IMR-90 (cell line): ENCODE results near the gene JMJD8. TPM values are rescaled to one million over a fixed set of nuclear protein-coding genes. Genes with fewer than 3 reads are reported as not detected.

ENCODE experiments used
- ATAC-seq: fragments of 200-7000 bp; cut with Tn5 transposase; 2 replicates; pipeline ENCODE4 v1.9.1; 2020; ENCODE audit warnings: low read depth, mild to moderate bottlenecking, moderate library complexity
- BruUV-seq: library from RNA; stranded (reverse); fragments of 400-500 nt; replicated peaks from 2 replicates; lab custom pipeline; 2021; lab: Mats Ljungman, UMichigan
- CTCF ChIA-PET: fragments of 300-600 bp; formaldehyde crosslinking; extraction: SDS; loops from one replicate; lab custom pipeline; 2021; ENCODE audit warnings: antibody characterized with exemption; lab: Yijun Ruan, JAX
- POLR2A ChIA-PET: fragments of 300-600 bp; sonication (Branson Sonifier 250); formaldehyde crosslinking; loops from one replicate; lab custom pipeline; 2022; ENCODE audit warnings: antibody characterized with exemption; ENCODE audit not compliant: unreplicated experiment; lab: Charles Lee
- DNase-seq: peaks from one replicate; pipeline ENCODE4 v3.0.0; 2013
- H2AFZ ChIP-seq: replicated peaks from 2 replicates; pipeline ENCODE3; 2013; ENCODE audit warnings: low read length, mild to moderate bottlenecking; ENCODE audit not compliant: poor library complexity
- H2AK5ac ChIP-seq: 2 replicates; pipeline ENCODE4 v1.6.1; 2013; ENCODE audit warnings: low read depth, low read length, inconsistent platforms
- H2AK9ac ChIP-seq: replicated peaks from 2 replicates; pipeline ENCODE3; 2013; ENCODE audit warnings: mild to moderate bottlenecking, low read depth, low read length, moderate library complexity; ENCODE audit not compliant: poor library complexity
- H2BK120ac ChIP-seq: 2 replicates; pipeline ENCODE4 v1.6.1; 2013; ENCODE audit warnings: low read depth, low read length, inconsistent platforms
- H2BK15ac ChIP-seq: 3 replicates; pipeline ENCODE4 v1.6.1; 2013; ENCODE audit warnings: low read depth, low read length, inconsistent platforms
- H2BK20ac ChIP-seq: 2 replicates; pipeline ENCODE4 v1.6.1; 2013; ENCODE audit warnings: low read depth, mild to moderate bottlenecking, inconsistent platforms, low read length, moderate library complexity
- H2BK5ac ChIP-seq: 2 replicates; pipeline ENCODE4 v1.6.1; 2013; ENCODE audit warnings: mild to moderate bottlenecking, low read depth, low read length, inconsistent platforms; ENCODE audit not compliant: poor library complexity, severe bottlenecking
- H3K14ac ChIP-seq: replicated peaks from 2 replicates; pipeline ENCODE4 v1.6.1; 2013; ENCODE audit warnings: low read depth, low read length, inconsistent platforms
- H3K18ac ChIP-seq: 2 replicates; pipeline ENCODE4 v1.6.1; 2013; ENCODE audit warnings: low read depth, low read length, control low read depth
- H3K23ac ChIP-seq: 2 replicates; pipeline ENCODE4 v1.6.1; 2013; ENCODE audit warnings: low read depth, low read length, inconsistent platforms
- H3K27ac ChIP-seq: 2 replicates; pipeline ENCODE4 v1.5.1; 2013; ENCODE audit warnings: mild to moderate bottlenecking, control low read depth, low read length; ENCODE audit not compliant: insufficient read depth
- H3K27me3 ChIP-seq: 2 replicates; pipeline ENCODE4 v1.6.1; 2013; ENCODE audit warnings: low read length; ENCODE audit not compliant: control insufficient read depth, insufficient read depth
- H3K36me3 ChIP-seq: 2 replicates; pipeline ENCODE4 v1.6.1; 2013; ENCODE audit warnings: low read length, mixed read lengths; ENCODE audit not compliant: control insufficient read depth, insufficient read depth
- H3K4ac ChIP-seq: 2 replicates; pipeline ENCODE4 v1.6.1; 2013; ENCODE audit warnings: low read depth, low read length, inconsistent platforms
- H3K4me1 ChIP-seq: 2 replicates; pipeline ENCODE4 v1.6.1; 2013; ENCODE audit warnings: low read length, mixed read lengths; ENCODE audit not compliant: control insufficient read depth, insufficient read depth
- H3K4me2 ChIP-seq: 2 replicates; pipeline ENCODE4 v1.6.1; 2013; ENCODE audit warnings: low read depth, mild to moderate bottlenecking, control low read depth, low read length, moderate library complexity
- H3K4me3 ChIP-seq: 2 replicates; pipeline ENCODE4 v1.5.1; 2013; ENCODE audit warnings: low read depth, mild to moderate bottlenecking, control low read depth, low read length, moderate library complexity; ENCODE audit not compliant: insufficient read depth
- H3K56ac ChIP-seq: 2 replicates; pipeline ENCODE4 v1.6.1; 2013; ENCODE audit warnings: low read length, inconsistent platforms; ENCODE audit not compliant: insufficient read depth; ENCODE audit errors: extremely low read depth
- H3K79me1 ChIP-seq, 2 experiments: 2 replicates each; pipeline ENCODE4 v1.6.1; 2013; ENCODE audit warnings: low read length in 2 of 2, inconsistent platforms in 1 of 2, low read depth in 1 of 2
- H3K9ac ChIP-seq: 2 replicates; pipeline ENCODE4 v1.6.1; 2013; ENCODE audit warnings: low read depth, low read length, control low read depth
- H3K9me1 ChIP-seq: 2 replicates; pipeline ENCODE4 v1.6.1; 2013; ENCODE audit warnings: low read length, inconsistent platforms; ENCODE audit not compliant: insufficient read depth
- H3K9me3 ChIP-seq: 2 replicates; pipeline ENCODE4 v1.6.1; 2013; ENCODE audit warnings: low read length; ENCODE audit not compliant: control insufficient read depth, insufficient read depth
- H4K20me1 ChIP-seq: 2 replicates; pipeline ENCODE4 v1.6.1; 2013; ENCODE audit warnings: low read length, inconsistent platforms; ENCODE audit not compliant: insufficient read depth
- H4K5ac ChIP-seq: 2 replicates; pipeline ENCODE4 v1.6.1; 2013; ENCODE audit warnings: mild to moderate bottlenecking, low read depth, low read length, control low read depth
- H4K8ac ChIP-seq, 2 experiments: 2 replicates each; pipeline ENCODE4 v1.6.1; 2013; ENCODE audit warnings: low read depth in 2 of 2, low read length in 2 of 2, control low read depth in 1 of 2, inconsistent platforms in 1 of 2
- H4K91ac ChIP-seq: 2 replicates; pipeline ENCODE4 v1.6.1; 2013; ENCODE audit warnings: low read depth, low read length, inconsistent platforms; ENCODE audit not compliant: insufficient read depth
- BHLHE40 ChIP-seq: fragments of 150-350 bp; IDR thresholded peaks from 2 replicates; pipeline ENCODE4 v1.6.1; 2016; ENCODE audit warnings: mild to moderate bottlenecking, low read depth, low read length
- CEBPB ChIP-seq: IDR thresholded peaks from 2 replicates; pipeline ENCODE4 v1.6.1; 2012; ENCODE audit warnings: low read depth, low read length, improper control_type of control experiment
- CHD1 ChIP-seq: IDR thresholded peaks from 2 replicates; pipeline ENCODE4 v1.6.1; 2012; ENCODE audit warnings: low read depth, low read length, improper control_type of control experiment
- CTCF ChIP-seq: conservative IDR thresholded peaks from 2 replicates; pipeline ENCODE4 v1.5.1; 2012; ENCODE audit warnings: mild to moderate bottlenecking, low read depth, low read length, improper control_type of control experiment
- FOS ChIP-seq: fragments of 150-350 bp; IDR thresholded peaks from 2 replicates; pipeline ENCODE4 v1.6.1; 2016; ENCODE audit warnings: low read depth, low read length
- MAFK ChIP-seq: IDR thresholded peaks from 2 replicates; pipeline ENCODE4 v1.6.1; 2012; ENCODE audit warnings: low read depth, low read length, improper control_type of control experiment
- MXI1 ChIP-seq: IDR thresholded peaks from 2 replicates; pipeline ENCODE4 v1.6.1; 2012; ENCODE audit warnings: low read depth, mild to moderate bottlenecking, low read length, moderate library complexity, borderline replicate concordance
- NFE2L2 ChIP-seq: fragments of 150-350 bp; IDR thresholded peaks from 2 replicates; pipeline ENCODE4 v1.6.1; 2016; ENCODE audit warnings: low read depth, mild to moderate bottlenecking, low read length
- POLR2A ChIP-seq: IDR thresholded peaks from 2 replicates; pipeline ENCODE4 v1.6.1; 2012; ENCODE audit warnings: mild to moderate bottlenecking, low read depth, low read length
- RAD21 ChIP-seq: IDR thresholded peaks from 2 replicates; pipeline ENCODE4 v1.6.1; 2012; ENCODE audit warnings: low read length, improper control_type of control experiment
- RCOR1 ChIP-seq: IDR thresholded peaks from 2 replicates; pipeline ENCODE4 v1.6.1; 2012; ENCODE audit warnings: mild to moderate bottlenecking, low read length, improper control_type of control experiment; ENCODE audit not compliant: insufficient replicate concordance
- RFX5 ChIP-seq: IDR thresholded peaks from 2 replicates; pipeline ENCODE4 v1.8.0; 2012; ENCODE audit warnings: low read depth, mild to moderate bottlenecking, low read length, moderate library complexity
- SMC3 ChIP-seq: fragments of 150-350 bp; IDR thresholded peaks from 2 replicates; pipeline ENCODE4 v1.6.1; 2016; ENCODE audit warnings: low read depth, mild to moderate bottlenecking, antibody characterized with exemption, low read length, moderate library complexity
- USF2 ChIP-seq: fragments of 150-350 bp; IDR thresholded peaks from 2 replicates; pipeline ENCODE4 v1.6.1; 2017; ENCODE audit warnings: mild to moderate bottlenecking, antibody characterized with exemption, low read length, low read depth
- WGBS, 2 experiments: methylation state at CpG; one replicate each; pipeline versions ENCODE4 v1.1.5 to v1.1.7; 2013; ENCODE audit warnings: missing lambda C conversion rate in 2 of 2; ENCODE audit not compliant: insufficient read length in 1 of 2; ENCODE audit errors: extremely low coverage in 2 of 2; 5-methylcytosine and 5-hydroxymethylcytosine counted together
- dilution Hi-C: fragments of 300-500 bp; cut with HindIII; formaldehyde crosslinking; loops from one replicate; pipeline ENCODE4 v1.14.3; 2018; ENCODE audit warnings: low sequenced_read_pairs; ENCODE audit not compliant: unreplicated experiment
- in situ Hi-C: fragments of 300-500 bp; cut with MboI; formaldehyde crosslinking; loops from 3 replicates; pipeline ENCODE4 v1.14.3; 2019; ENCODE audit warnings: low sequenced_read_pairs, inconsistent platforms, mixed read lengths
- intact Hi-C: fragments of 100-400 bp; cut with micrococcal nuclease; formaldehyde crosslinking; loops from 2 replicates; pipeline ENCODE4 v1.10.0; 2022
- polyA plus RNA-seq, 3 experiments: library from polyadenylated mRNA; depleted of rRNA; stranded (reverse); fragments of >200 nt; gene quantifications; 2 replicates each; pipeline ENCODE4 v1.2.3, GENCODE V29; 2012; ENCODE audit warnings: low replicate concordance in 1 of 3
- total RNA-seq: library from RNA; depleted of rRNA; stranded (reverse); fragments of >200 nt; gene quantifications from 2 replicates; pipeline ENCODE4 v1.2.3, GENCODE V29; 2012

The JMJD8 gene
- total and polyA plus RNA-seq, 2 of the 4 experiments (the other 2 are of a cell fraction), result 17.7 to 62.5 TPM

- no peak overlapping the region for H4K91ac ChIP-seq
- peaks cover 14% of the 10 kb centered on the region; the same call in 1 of the 2 replicates for H3K4me1 ChIP-seq
- H4K5ac ChIP-seq, result no peak overlapping the region
- no peak overlapping the region for H2AK5ac ChIP-seq
- no peak overlapping the region for H3K4me3 ChIP-seq
- H3K27ac ChIP-seq, result no peak overlapping the region
- peaks cover 14% of the 10 kb centered on the region for H3K27me3 ChIP-seq
- no peaks in the 10 kb centered on the region for H3K9me3 ChIP-seq
- H3K4ac ChIP-seq, result no peak overlapping the region
- H3K18ac ChIP-seq, result no peak overlapping the region
- H3K36me3 ChIP-seq, result no peaks in the 10 kb centered on the region
- peak; percentile 50 for DNase-seq
- H2BK120ac ChIP-seq, result no peak overlapping the region
- no peak overlapping the region for H2BK20ac ChIP-seq
- H3K9me1 ChIP-seq, result no peaks in the 10 kb centered on the region
- 31% methylated on average over 6 of the region's 25 CpGs; no CpG with 5 or more reads in 1 of the 2 experiments for WGBS, 2 experiments
- in situ Hi-C loops (loop anchor here (5.0 to 25.0 kb wide), 2 partner anchors 76 to 351 kb away; partner anchors contain the start of genes CHTF18, RPUSD1 and SSTR5), intact Hi-C loops (loop anchor here (2.0 to 5.0 kb wide), 3 partner anchors 77 to 343 kb away; partner anchors contain the start of genes CHTF18, RPUSD1 and SOX8), dilution Hi-C loops (no loop called here)
- CTCF ChIA-PET, result interaction anchor here (0.7 to 1.3 kb wide), 3 partner anchors 72 to 75 kb away, joined by 3 to 6 read pairs (median 3); no protein-coding TSS in a partner anchor
- no peak overlapping the region for H3K9ac ChIP-seq
- H2AFZ ChIP-seq, result peak overlapping the region; percentile 61
- H3K4me2 ChIP-seq, result no peak overlapping the region
- H4K20me1 ChIP-seq, result peaks cover 21% of the 10 kb centered on the region
- H3K79me1 ChIP-seq, result peaks cover 0 to 10% of the 10 kb centered on the region in 2 experiments; a peak in 1 of 4 replicates
- H3K23ac ChIP-seq, result no peak overlapping the region
- H3K14ac ChIP-seq, result no peak overlapping the region
- H4K8ac ChIP-seq, result no peak overlapping the region
- POLR2A ChIA-PET, result no interaction called here
- no peak overlapping the region for H3K56ac ChIP-seq
- H2BK15ac ChIP-seq, result no peak overlapping the region; the same call in 2 of the 3 replicates
- BruUV-seq, result no TSS peak
- no peak overlapping the region for H2BK5ac ChIP-seq
- no peak overlapping the region for H2AK9ac ChIP-seq
- ATAC-seq, result peak; percentile 48
- TF ChIP-seq CHD1 (no peak), MAFK (no peak), CEBPB (no peak), SMC3 (peak; percentile 87), RAD21 (peak; percentile 90), CTCF (peak; percentile 90), USF2 (no peak), BHLHE40 (no peak), FOS (no peak), RFX5 (no peak), POLR2A (no peak), NFE2L2 (no peak), RCOR1 (no peak), MXI1 (no peak)
Observed at GRCh38 chr16:711548-712320, 27.6 kb upstream of the JMJD8 start.
